ENCODE measurements around the gene B4GALNT3. TPM values are rescaled to one million over a fixed set of nuclear protein-coding genes. Genes with fewer than 3 reads are reported as not detected.

Gene B4GALNT3
- total RNA-seq, 1 experiment from 2014 or later = 23.3 TPM

GRCh38 chr12:539540-540310, 80.0 kb downstream of the B4GALNT3 start:
- H3K79me2 ChIP-seq (ENCODE audit: insufficient read depth, low read length) = no peaks in the 10 kb centered on the region
- no peak overlapping the region for H2BK12ac ChIP-seq (ENCODE audit: insufficient read length, low read depth, low read length)
- H3K27me3 ChIP-seq (ENCODE audit: insufficient read depth, low read length) = no peaks in the 10 kb centered on the region
- peaks cover 23 to 25% of the 10 kb centered on the region in 2 experiments for H3K4me1 Mint-ChIP-seq
- H3K36me3 Mint-ChIP-seq (ENCODE audit: insufficient read depth in 1 of 3, low read depth in 3 of 3) = peaks cover 0 to 5% (median 5%) of the 10 kb centered on the region in 3 experiments; a peak in 3 of 7 replicates
- no peak overlapping the region for H3K4me3 Mint-ChIP-seq
- no peaks in the 10 kb centered on the region for H4K20me1 ChIP-seq (ENCODE audit: control insufficient read depth, insufficient read depth, insufficient read length)
- no peaks in the 10 kb centered on the region for H3K23me2 ChIP-seq (ENCODE audit: insufficient read length, low read depth, low read length, poor library complexity, severe bottlenecking)
- no peak overlapping the region for H4K8ac ChIP-seq (replicated peaks; ENCODE audit: insufficient read length, low read depth, low read length)
- no peaks in the 10 kb centered on the region for H3K79me1 ChIP-seq (ENCODE audit: insufficient read depth, low read depth, low read length, poor library complexity, severe bottlenecking)
- no peak for DNase-seq
- H3K14ac ChIP-seq (ENCODE audit: insufficient read depth, low read length) = no peak overlapping the region
- no CpG with 5 or more reads among the region's 18 CpGs for WGBS (ENCODE audit: extremely low coverage, insufficient read length, low lambda C conversion rate)
- H3K18ac ChIP-seq (ENCODE audit: insufficient read length, low read depth, low read length) = no peak overlapping the region
- no peak overlapping the region for H3T11ph ChIP-seq (ENCODE audit: low read length)
- no peak overlapping the region for H3K56ac ChIP-seq (ENCODE audit: insufficient read length, low read depth, low read length)
- no peak overlapping the region for H4K91ac ChIP-seq (ENCODE audit: insufficient read length, low read depth, low read length)
- peaks cover 2% of the 10 kb centered on the region; the same call in 1 of the 2 replicates for H3K4me1 ChIP-seq (ENCODE audit: insufficient read depth, low read length)
- no peak overlapping the region for H3K27ac ChIP-seq (ENCODE audit: insufficient read length, low read depth, low read length)
- no peak overlapping the region for H2BK20ac ChIP-seq (ENCODE audit: low read depth, low read length, poor library complexity, severe bottlenecking)
- no peak overlapping the region for H4K5ac ChIP-seq (ENCODE audit: insufficient read length, low read depth, low read length)
- H2BK15ac ChIP-seq (ENCODE audit: low read depth, low read length) = no peak overlapping the region
- no peaks in the 10 kb centered on the region for H3K9me3 Mint-ChIP-seq
- H3K27ac Mint-ChIP-seq = peak overlapping the region in 2 of 3 experiments; percentile 4 to 42; a peak in 2 of 7 replicates
- no peak overlapping the region for H3K4me2 ChIP-seq (ENCODE audit: insufficient read depth, insufficient read length, low read length)
- H3K23ac ChIP-seq (ENCODE audit: insufficient read length, low read depth, low read length) = no peak overlapping the region
- H3K4ac ChIP-seq (ENCODE audit: low read depth, low read length) = no peak overlapping the region
- H2BK5ac ChIP-seq (ENCODE audit: insufficient read length, low read length) = no peak overlapping the region
- H2BK120ac ChIP-seq (ENCODE audit: low read depth, low read length, poor library complexity, severe bottlenecking) = no peak overlapping the region
- TF ChIP-seq CTCF (conservative IDR thresholded peaks at IDR 0.05) = no peak
- peaks cover 3% of the 10 kb centered on the region for H3K27me3 Mint-ChIP-seq (ENCODE audit: low read depth)
- no peak overlapping the region for H2AFZ ChIP-seq (ENCODE audit: low read length)
- H3K9ac ChIP-seq (ENCODE audit: extremely low read depth, insufficient read length, low read length) = no peak overlapping the region
- no peak overlapping the region for H2AK5ac ChIP-seq (ENCODE audit: insufficient read length, low read length)
- H3K9me3 ChIP-seq (ENCODE audit: control insufficient read depth, low read depth, low read length) = no peaks in the 10 kb centered on the region

All from H9 (cell line).